Stimulated activated CD4-positive, alpha-beta T cell treated with anti-CD3 and anti-CD28 coated beads, Interleukin-2, amount 100 ng/mL, for 4 hours (primary cell): Measurements from ENCODE around the gene CTSC.

Experiments
- DNase-seq: peaks from one replicate; pipeline ENCODE4 v3.0.0-alpha.2; 2020; ENCODE audit warnings: low read depth

The CTSC gene

GRCh38 chr11:88317536-88317935 lies 20.0 kb downstream of the CTSC start:
- no peak for DNase-seq

- no peak for DNase-seq
Observed at GRCh38 chr11:88315981-88316441, 21.5 kb downstream of the CTSC start.

GRCh38 chr11:88315015-88315414 lies 22.5 kb downstream of the CTSC start:
- DNase-seq, result no peak

- no peak for DNase-seq
Observed at GRCh38 chr11:88313441-88313840, 24.1 kb downstream of the CTSC start.

GRCh38 chr11:88312628-88313027 lies 24.9 kb downstream of the CTSC start:
- DNase-seq, result no peak

GRCh38 chr11:88310246-88310645 lies 27.3 kb downstream of the CTSC start:
- DNase-seq, result no peak

- no peak for DNase-seq
Observed at GRCh38 chr11:88308576-88308975, 29.0 kb downstream of the CTSC start.

GRCh38 chr11:88307749-88308425 lies 29.6 kb downstream of the CTSC start:
- no peak for DNase-seq

GRCh38 chr11:88306785-88307184 lies 30.8 kb downstream of the CTSC start:
- DNase-seq, result no peak

GRCh38 chr11:88305430-88305829 lies 32.1 kb downstream of the CTSC start:
- DNase-seq, result no peak

- DNase-seq, result no peak
Observed at GRCh38 chr11:88304352-88304751, 33.2 kb downstream of the CTSC start.

- no peak for DNase-seq
Observed at GRCh38 chr11:88303037-88303436, 34.5 kb downstream of the CTSC start.

GRCh38 chr11:88301488-88302140 lies 35.9 kb downstream of the CTSC start:
- DNase-seq, result no peak

- DNase-seq, result no peak
Observed at GRCh38 chr11:88300888-88301487, 36.5 kb downstream of the CTSC start.

GRCh38 chr11:88297863-88298262 lies 39.7 kb downstream of the CTSC start:
- no peak for DNase-seq

GRCh38 chr11:88297421-88297820 lies 40.1 kb downstream of the CTSC start:
- no peak for DNase-seq

- no peak for DNase-seq
Observed at GRCh38 chr11:88295028-88295427, 42.5 kb downstream of the CTSC start.

- DNase-seq, result no peak
Observed at GRCh38 chr11:88293931-88294330, 43.6 kb downstream of the CTSC start.

GRCh38 chr11:88292171-88292843 lies 45.2 kb downstream of the CTSC start:
- no peak for DNase-seq

- no peak for DNase-seq
Observed at GRCh38 chr11:88288560-88288959, 49.0 kb downstream of the CTSC start.

GRCh38 chr11:88284336-88285050 lies 53.0 kb downstream of the CTSC start:
- no peak for DNase-seq
